ENCODE data around the gene STXBP1. TPM values are rescaled to one million over a fixed set of nuclear protein-coding genes. Genes with fewer than 3 reads are reported as not detected.
A peak's percentile ranks its signal among the peaks of the same experiment; 100 is the strongest.

STXBP1 gene
- total and polyA plus RNA-seq, 2 experiments from 2014 or later: 28.5 to 43.7 TPM

DNA sequence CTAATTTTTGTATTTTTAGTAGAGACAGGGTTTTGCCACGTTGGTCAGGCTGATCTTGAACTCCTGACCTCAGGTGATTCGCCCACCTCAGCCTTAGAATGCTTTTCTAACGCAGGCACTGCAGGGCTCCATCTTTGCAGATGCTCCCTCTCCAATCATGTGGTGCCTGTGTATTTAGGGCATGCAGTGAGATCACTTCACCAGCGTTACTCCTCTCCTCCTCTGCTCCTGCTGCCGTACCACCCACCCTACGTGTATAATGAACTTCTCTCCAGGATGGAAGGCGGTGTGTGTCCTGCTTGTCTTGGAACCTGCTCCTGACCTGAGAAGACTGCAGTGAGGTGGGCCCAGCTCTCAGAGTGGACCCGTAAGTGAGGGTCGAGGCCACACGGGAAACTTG is 81.1 kb downstream of the STXBP1 start:
- no peak overlapping the region for H3K27ac ChIP-seq
- peaks cover 16% of the 10 kb centered on the region; the same call in 1 of the 2 replicates for H3F3A ChIP-seq (ENCODE audit: insufficient read depth)
- 0 out of 2 replicates have a peak, but pooled peaks cover 4% of the 10 kb centered on the region for H3K36me3 ChIP-seq (ENCODE audit: low read depth)
- H3K4me2 ChIP-seq (ENCODE audit: unreplicated experiment): no peak overlapping the region
- H2AFZ ChIP-seq: no peak overlapping the region
- TF ChIP-seq EZH2 (IDR thresholded peaks at IDR 0.05; ENCODE audit: insufficient read depth, poor library complexity, severe bottlenecking) (no peak), EZH2phosphoT487 (IDR thresholded peaks at IDR 0.05; ENCODE audit: insufficient read depth, low read depth) (no peak)
- no peaks in the 10 kb centered on the region for H4K20me1 ChIP-seq (ENCODE audit: insufficient read depth)
- peaks cover 14% of the 10 kb centered on the region for H3K4me1 ChIP-seq (ENCODE audit: insufficient read depth)
- H3K9me2 ChIP-seq (ENCODE audit: insufficient read depth): no peaks in the 10 kb centered on the region
- H3K79me2 ChIP-seq (ENCODE audit: insufficient read depth): no peaks in the 10 kb centered on the region
- no peaks in the 10 kb centered on the region for H3K27me3 ChIP-seq (replicated peaks; ENCODE audit: insufficient read depth)
- whole genome bisulfite sequencing, 2 experiments (ENCODE audit: low coverage in 1 of 2, low lambda C conversion rate in 2 of 2, missing lambda C conversion rate in 2 of 2): 92 to 93% methylated on average over 10 of the region's 10 CpGs
- H3K4me3 ChIP-seq: no peak overlapping the region
- in situ Hi-C loops (cut with MboI): no loop called here
- no peaks in the 10 kb centered on the region for H3K9me3 ChIP-seq (ENCODE audit: low read depth)
- no peak overlapping the region for H3K9ac ChIP-seq
- DNase-seq: no peak

GRCh38 chr9:127693697-127694096 is 81.6 kb downstream of the STXBP1 start:
- Histone ChIP-seq H3K9me2 (ENCODE audit: insufficient read depth) (no peaks in the 10 kb centered on the region), H3K4me1 (ENCODE audit: insufficient read depth) (peaks cover 14% of the 10 kb centered on the region), H3K9ac (no peak overlapping the region), H3K9me3 (ENCODE audit: low read depth) (no peaks in the 10 kb centered on the region), H3K36me3 (ENCODE audit: low read depth) (0 out of 2 replicates have a peak, but pooled peaks cover 4% of the 10 kb centered on the region), H2AFZ (no peak overlapping the region), H3K4me3 (no peak overlapping the region), H3K79me2 (ENCODE audit: insufficient read depth) (no peaks in the 10 kb centered on the region), H3K4me2 (ENCODE audit: unreplicated experiment) (no peak overlapping the region), H3K27me3 (replicated peaks; ENCODE audit: insufficient read depth) (no peaks in the 10 kb centered on the region), H4K20me1 (ENCODE audit: insufficient read depth) (no peaks in the 10 kb centered on the region), H3F3A (ENCODE audit: insufficient read depth) (peaks cover 16% of the 10 kb centered on the region; the same call in 1 of the 2 replicates), H3K27ac (no peak overlapping the region)
- TF ChIP-seq EZH2 (IDR thresholded peaks at IDR 0.05; ENCODE audit: insufficient read depth, poor library complexity, severe bottlenecking) (no peak), EZH2phosphoT487 (IDR thresholded peaks at IDR 0.05; ENCODE audit: insufficient read depth, low read depth) (no peak)
- 83 to 87% methylated on average over 4 of the region's 4 CpGs for WGBS, 2 experiments (ENCODE audit: low coverage in 1 of 2, low lambda C conversion rate in 2 of 2, missing lambda C conversion rate in 2 of 2)
- in situ Hi-C loops (cut with MboI): no loop called here
- no peak for DNase-seq

GRCh38 chr9:127694890-127695720 is 83.0 kb downstream of the STXBP1 start:
- H4K20me1 ChIP-seq (ENCODE audit: insufficient read depth): no peaks in the 10 kb centered on the region
- peak; percentile 62 for DNase-seq
- in situ Hi-C loops (cut with MboI): no loop called here
- H3F3A ChIP-seq (ENCODE audit: insufficient read depth): peaks cover 16% of the 10 kb centered on the region; the same call in 1 of the 2 replicates
- TF ChIP-seq EZH2phosphoT487 (IDR thresholded peaks at IDR 0.05; ENCODE audit: insufficient read depth, low read depth) (no peak), EZH2 (IDR thresholded peaks at IDR 0.05; ENCODE audit: insufficient read depth, poor library complexity, severe bottlenecking) (no peak)
- 0 out of 2 replicates have a peak, but pooled peaks cover 4% of the 10 kb centered on the region for H3K36me3 ChIP-seq (ENCODE audit: low read depth)
- no peaks in the 10 kb centered on the region for H3K79me2 ChIP-seq (ENCODE audit: insufficient read depth)
- no peaks in the 10 kb centered on the region for H3K9me3 ChIP-seq (ENCODE audit: low read depth)
- 35 to 36% methylated on average over 9 of the region's 9 CpGs for WGBS, 2 experiments (ENCODE audit: low coverage in 1 of 2, low lambda C conversion rate in 2 of 2, missing lambda C conversion rate in 2 of 2)
- H3K9me2 ChIP-seq (ENCODE audit: insufficient read depth): no peaks in the 10 kb centered on the region
- peak overlapping the region; percentile 59 for H3K4me2 ChIP-seq (ENCODE audit: unreplicated experiment)
- H3K27me3 ChIP-seq (replicated peaks; ENCODE audit: insufficient read depth): no peaks in the 10 kb centered on the region
- H3K4me1 ChIP-seq (ENCODE audit: insufficient read depth): peaks cover 14% of the 10 kb centered on the region
- peak overlapping the region; percentile 47 for H3K9ac ChIP-seq
- H3K4me3 ChIP-seq: 0 out of 2 replicates have a peak overlapping the region, but pooled peaks have one; percentile 17
- H3K27ac ChIP-seq: peak overlapping the region; percentile 42
- H2AFZ ChIP-seq: no peak overlapping the region

DNA sequence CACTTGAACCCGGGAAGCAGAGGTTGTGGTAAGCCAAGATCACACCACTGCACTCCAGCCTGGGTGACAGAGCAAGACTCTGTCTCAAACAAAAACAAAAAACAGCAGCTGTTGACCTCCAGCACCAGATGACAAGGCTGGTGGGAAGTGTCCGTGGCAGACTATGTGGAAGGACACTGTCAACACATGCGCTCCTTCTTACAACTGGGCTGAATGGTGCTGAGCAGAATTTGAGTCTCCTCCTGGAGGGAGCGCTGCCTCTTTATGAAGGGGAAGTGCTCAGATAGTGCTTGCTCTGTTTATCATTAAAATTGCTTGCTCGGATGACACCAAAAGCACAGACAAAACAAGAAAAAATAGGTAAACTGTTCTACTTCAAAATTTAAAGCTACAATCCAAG is 85.5 kb downstream of the STXBP1 start:
- WGBS, 2 experiments (ENCODE audit: low coverage in 1 of 2, low lambda C conversion rate in 2 of 2, missing lambda C conversion rate in 2 of 2): 50 to 61% methylated on average over 5 of the region's 5 CpGs
- Histone ChIP-seq H2AFZ (no peak overlapping the region), H3K36me3 (ENCODE audit: low read depth) (no peaks in the 10 kb centered on the region), H3K27ac (no peak overlapping the region), H3K9ac (no peak overlapping the region), H3K9me2 (ENCODE audit: insufficient read depth) (no peaks in the 10 kb centered on the region), H3K27me3 (replicated peaks; ENCODE audit: insufficient read depth) (no peaks in the 10 kb centered on the region), H3K4me2 (ENCODE audit: unreplicated experiment) (no peak overlapping the region), H4K20me1 (ENCODE audit: insufficient read depth) (no peaks in the 10 kb centered on the region), H3K79me2 (ENCODE audit: insufficient read depth) (no peaks in the 10 kb centered on the region), H3K9me3 (ENCODE audit: low read depth) (no peaks in the 10 kb centered on the region), H3K4me3 (no peak overlapping the region), H3K4me1 (ENCODE audit: insufficient read depth) (peaks cover 14% of the 10 kb centered on the region), H3F3A (ENCODE audit: insufficient read depth) (peaks cover 16% of the 10 kb centered on the region; the same call in 1 of the 2 replicates)
- DNase-seq: no peak
- TF ChIP-seq EZH2 (IDR thresholded peaks at IDR 0.05; ENCODE audit: insufficient read depth, poor library complexity, severe bottlenecking): no peak
- no peak for TF ChIP-seq EZH2phosphoT487 (IDR thresholded peaks at IDR 0.05; ENCODE audit: insufficient read depth, low read depth)
- in situ Hi-C loops (cut with MboI): no loop called here

Data from GM23248 (cell line).